Activated T-helper 1 cell treated with Interleukin-2 at 50 U/mL for 16 hours (primary cell): ENCODE results near the gene YBEY.
A peak's percentile ranks its signal among the peaks of the same experiment; 100 is the strongest.

ENCODE experiments used
- DNase-seq: peaks from one replicate; pipeline ENCODE4 v3.0.0-alpha.2; 2020; ENCODE audit warnings: low read depth

Gene YBEY

DNA sequence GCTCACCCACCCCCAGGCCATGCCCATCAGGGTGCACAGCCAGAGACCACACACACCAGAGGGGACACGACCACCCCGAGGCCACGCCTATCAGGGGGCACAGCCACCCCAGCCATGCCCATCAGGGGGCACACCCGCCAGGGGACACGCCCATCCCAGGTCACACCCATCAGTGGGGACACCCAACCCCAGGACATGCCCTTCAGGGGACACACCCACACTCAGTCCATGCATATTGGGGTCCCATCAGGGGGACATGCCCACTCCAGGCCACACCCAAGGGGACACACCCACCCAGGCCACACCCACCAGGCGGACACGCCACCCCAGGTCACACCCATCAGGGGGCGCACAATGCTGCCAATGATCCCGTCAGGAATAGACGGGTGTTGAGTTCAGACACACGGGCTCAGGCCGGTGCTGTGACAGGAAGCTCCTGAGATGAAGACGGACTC lies 21.4 kb upstream of the YBEY start:
- no peak for DNase-seq

DNA sequence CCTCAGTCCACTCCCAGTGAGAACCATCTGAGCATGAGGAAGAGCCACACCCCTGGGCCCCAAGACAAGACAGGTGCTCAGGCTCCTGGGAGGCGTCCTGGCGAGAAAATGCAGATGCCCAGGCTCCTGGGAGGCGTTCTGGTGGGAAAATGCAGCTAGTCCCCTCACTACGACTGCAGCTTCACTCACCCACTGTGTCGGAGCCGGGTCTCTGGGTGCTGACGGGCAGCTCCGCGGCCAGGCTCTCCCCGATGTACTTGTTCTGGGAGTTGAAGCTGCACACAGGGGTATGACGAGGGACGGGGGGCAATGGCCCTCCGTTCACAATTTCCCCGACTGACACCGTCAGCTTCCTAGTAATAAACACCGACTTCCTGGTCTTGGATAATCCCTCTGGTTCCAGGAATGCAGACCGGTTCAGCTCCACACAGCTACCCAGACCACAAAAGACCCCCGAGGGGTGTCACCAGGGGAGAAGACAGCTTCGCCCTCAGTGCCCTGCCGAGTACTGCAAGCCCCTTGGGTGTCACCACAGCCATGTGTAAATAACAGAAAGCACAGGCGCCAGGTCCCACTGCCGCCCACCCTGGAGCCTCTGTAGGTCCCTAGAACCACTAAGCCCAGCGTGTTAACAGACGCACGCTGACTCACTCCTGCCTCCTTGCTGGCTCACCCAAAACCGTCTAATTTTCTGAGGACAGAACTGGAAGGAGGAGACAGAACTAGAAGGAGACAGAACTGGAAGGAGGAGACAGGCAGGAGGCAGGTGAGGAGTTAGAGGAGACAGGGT lies 20.2 kb upstream of the YBEY start:
- no peak for DNase-seq

GRCh38 chr21:46266946-46267345 lies 19.2 kb upstream of the YBEY start:
- no peak for DNase-seq

- DNase-seq: no peak
Measured at GRCh38 chr21:46268371-46268770, 17.8 kb upstream of the YBEY start.

- DNase-seq: no peak
Measured at GRCh38 chr21:46269466-46269865, 16.7 kb upstream of the YBEY start.

DNA sequence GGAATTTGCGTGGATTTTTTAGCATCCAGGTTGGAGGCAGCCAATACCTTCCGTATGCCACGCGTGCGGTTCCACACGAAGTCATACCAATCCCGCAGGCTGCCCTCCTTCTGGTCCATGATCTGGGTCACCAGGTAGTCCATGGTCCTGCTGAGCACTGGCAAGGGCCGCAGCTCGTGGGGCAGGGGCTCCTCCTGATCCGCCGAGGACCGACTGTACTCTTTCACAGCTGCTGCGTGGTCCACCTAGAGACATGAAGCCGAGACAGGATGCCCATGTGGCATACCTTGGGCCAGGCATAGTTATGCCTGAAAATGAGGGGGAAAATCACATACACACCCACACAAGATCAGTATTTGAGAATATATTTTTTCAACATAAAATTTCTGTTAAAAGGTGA lies 12.8 kb upstream of the YBEY start:
- DNase-seq: no peak

DNA sequence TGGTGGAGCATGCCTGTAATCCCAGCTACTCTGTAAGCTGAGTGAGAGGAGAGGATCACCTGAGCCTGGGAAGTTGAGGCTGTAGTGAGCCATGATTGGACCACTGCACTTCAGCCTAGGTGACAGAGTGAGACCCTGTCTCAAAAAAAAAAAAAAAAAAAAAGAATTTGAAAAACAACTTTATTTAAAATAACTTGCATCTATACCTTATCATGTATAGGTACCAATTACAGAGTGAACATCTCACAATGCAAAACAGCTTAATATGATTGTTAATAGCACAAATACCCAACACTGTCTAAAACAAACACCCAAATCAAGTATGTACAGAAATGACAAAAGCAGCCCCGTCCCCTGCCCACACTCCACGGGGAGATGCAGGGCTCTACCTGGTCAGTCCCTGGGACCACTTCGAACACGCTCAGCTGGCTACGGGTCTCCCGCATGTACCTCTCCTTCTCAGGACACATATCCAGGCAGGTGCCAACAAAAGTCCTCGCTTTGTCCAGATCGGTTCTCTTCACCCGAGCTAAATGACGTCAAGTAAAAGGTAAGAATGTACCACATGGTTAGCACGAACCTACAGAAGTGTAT lies 11.2 kb upstream of the YBEY start:
- DNase-seq: no peak

- DNase-seq: no peak
Measured at GRCh38 chr21:46284077-46284644, 2.0 kb upstream of the YBEY start.

GRCh38 chr21:46284733-46285132 lies 1.4 kb upstream of the YBEY start:
- no peak for DNase-seq

GRCh38 chr21:46285206-46285661 lies 908 bp upstream of the YBEY start, which contains the start of gene MCM3AP:
Gene MCM3AP, minus strand, starts transcription at chr21:46285611. Its CDS starts 325 bp downstream, at chr21:46285286.
- no peak for DNase-seq

- no peak for DNase-seq
Measured at GRCh38 chr21:46286648-46287002, 483 bp downstream of the YBEY start.

- DNase-seq: no peak
Measured at GRCh38 chr21:46287541-46287940, 1.4 kb downstream of the YBEY start.

GRCh38 chr21:46289655-46290179 lies 3.6 kb downstream of the YBEY start:
- no peak for DNase-seq

DNA sequence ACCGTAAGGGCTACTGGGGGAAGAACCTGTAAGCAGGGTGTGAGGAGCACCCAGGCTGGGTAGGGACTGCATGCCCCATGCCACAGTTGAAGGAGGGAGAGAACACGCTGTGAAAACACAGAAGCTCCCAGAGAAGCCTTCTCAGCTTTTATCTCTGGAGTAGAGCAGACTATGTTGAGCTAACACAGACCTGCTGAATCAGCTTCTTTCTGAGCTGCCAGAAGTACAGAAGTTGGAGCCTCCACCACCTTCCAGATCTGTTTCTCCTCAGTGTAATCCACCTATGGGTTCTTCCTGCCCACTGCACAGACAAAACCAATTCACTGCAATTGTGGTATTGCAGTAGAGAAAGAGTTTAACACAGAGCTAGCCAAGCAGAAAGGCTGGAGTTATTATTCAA lies 5.4 kb downstream of the YBEY start:
- no peak for DNase-seq

- DNase-seq: no peak
Measured at GRCh38 chr21:46294647-46295176, 8.6 kb downstream of the YBEY start.

DNA sequence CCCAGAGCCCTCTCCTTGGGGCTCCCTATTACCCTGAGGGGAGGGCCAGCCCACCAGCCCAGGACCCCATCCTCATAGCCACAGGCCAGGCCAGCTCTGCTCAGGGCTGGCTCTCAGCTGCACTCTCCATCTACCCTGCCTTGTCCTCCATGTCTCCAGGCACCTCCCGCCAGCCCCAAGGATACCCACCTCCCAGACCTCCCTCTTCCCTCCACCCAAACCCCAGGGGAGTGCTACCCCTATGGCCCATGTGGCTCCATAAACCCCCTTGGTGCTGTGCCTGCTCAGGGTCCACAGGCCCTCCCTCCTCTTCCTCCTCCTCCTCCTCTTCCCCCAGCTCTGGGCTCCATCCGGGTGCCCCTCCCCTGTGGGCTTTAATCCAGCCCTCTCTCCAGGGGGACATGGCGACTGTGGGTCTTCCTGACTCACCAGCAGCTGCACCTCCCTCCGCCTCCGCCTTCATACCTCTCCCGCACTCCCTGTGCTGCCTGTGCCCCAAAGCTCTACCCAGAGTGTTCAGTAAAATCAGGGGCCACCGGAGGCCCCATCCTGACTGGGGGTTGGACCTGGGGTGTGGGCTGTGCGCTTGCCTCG lies 9.1 kb downstream of the YBEY start:
- DNase-seq: no peak

- DNase-seq: peak; percentile 17
Measured at GRCh38 chr21:46295996-46296752, 10.0 kb downstream of the YBEY start.

- no peak for DNase-seq
Measured at GRCh38 chr21:46297338-46298271, 11.5 kb downstream of the YBEY start.

DNA sequence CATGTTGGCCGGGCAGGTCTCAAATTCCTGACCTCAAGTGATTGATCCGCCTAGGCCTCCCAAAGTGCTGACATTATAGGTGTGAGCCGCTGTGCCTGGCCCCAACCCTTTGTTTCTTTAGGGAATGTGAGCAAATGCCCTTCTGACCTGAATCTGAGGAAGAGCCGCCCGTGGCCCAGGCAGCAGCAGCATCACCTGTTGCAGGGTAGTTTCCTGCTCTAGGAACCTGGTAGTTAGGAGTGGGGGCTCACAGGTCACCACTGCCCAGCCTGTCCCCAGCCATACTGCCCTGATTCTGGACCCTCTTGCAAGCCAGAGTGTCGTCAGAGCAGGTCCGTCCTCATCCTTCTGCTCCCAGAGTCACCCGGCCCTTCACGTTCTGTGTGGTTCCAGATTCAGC lies 13.0 kb downstream of the YBEY start:
- DNase-seq: no peak

DNA sequence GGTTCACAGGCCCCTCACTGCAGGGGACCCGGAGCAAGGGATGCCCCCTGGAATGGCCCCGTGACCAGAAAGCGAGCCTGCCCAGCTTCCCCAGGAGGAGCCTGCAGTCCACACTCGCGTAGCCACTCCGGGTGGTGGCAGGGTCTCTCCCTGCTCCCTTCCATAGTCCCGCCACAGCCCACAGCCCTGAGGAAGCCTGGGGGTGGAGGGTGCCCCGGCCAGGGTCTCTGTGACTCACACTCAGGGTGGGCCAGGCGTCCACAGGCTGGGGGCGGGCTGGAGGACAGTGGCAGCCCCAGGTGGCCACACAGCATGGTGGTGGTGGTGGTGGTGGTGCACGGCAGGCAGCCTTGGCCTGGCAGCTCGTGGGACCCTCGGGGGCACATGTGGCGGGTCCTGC lies 15.6 kb downstream of the YBEY start:
- no peak for DNase-seq

DNA sequence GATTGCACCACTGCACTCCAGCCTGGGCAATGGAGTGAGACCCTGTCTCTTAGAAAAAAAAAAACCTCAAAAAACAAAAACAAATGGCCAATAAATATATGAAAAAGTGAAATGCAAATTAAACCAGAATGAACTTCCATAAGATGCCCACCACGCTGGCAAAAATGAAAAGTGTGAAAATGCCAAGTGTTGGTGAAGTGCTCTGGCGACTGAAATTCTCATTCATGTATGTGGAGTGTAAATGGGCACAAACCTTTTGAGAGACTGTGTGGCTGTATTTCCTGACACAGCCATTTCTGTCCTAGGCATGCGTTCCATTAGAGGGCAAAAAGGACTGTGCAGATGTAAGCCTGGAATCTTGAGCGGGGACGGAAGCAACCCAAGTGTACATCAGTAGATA lies 18.3 kb downstream of the YBEY start:
- DNase-seq: no peak
